ENCODE results near the gene DNPEP.

DNA sequence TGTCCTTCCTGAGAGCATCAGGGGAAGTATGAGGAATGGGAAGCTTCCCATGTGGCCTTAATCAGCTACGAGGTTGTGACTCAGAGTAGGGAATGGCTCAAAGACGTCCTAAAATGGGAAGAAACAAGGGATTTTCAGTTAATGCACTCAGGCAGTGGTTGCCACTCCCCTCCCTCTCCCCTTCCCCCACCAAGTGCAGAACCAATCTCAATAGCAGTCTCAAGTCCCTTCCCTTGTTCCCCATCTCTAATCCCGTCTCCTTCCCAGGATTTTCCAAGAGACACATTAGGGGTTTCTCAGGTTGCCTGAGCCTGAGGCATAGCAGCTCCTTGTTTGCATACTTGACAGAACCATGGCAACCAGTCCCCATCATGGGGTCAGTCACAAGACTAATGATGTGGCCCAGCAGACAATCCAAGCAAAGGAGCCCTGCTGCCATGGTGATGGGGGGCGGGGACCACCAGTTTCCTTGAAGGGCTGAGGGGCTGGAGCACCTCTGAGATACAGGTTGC lies 36.9 kb downstream of the DNPEP start:
- TF ChIP-seq, protein P1, sequence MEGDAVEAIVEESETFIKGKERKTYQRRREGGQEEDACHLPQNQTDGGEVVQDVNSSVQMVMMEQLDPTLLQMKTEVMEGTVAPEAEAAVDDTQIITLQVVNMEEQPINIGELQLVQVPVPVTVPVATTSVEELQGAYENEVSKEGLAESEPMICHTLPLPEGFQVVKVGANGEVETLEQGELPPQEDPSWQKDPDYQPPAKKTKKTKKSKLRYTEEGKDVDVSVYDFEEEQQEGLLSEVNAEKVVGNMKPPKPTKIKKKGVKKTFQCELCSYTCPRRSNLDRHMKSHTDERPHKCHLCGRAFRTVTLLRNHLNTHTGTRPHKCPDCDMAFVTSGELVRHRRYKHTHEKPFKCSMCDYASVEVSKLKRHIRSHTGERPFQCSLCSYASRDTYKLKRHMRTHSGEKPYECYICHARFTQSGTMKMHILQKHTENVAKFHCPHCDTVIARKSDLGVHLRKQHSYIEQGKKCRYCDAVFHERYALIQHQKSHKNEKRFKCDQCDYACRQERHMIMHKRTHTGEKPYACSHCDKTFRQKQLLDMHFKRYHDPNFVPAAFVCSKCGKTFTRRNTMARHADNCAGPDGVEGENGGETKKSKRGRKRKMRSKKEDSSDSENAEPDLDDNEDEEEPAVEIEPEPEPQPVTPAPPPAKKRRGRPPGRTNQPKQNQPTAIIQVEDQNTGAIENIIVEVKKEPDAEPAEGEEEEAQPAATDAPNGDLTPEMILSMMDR (IDR thresholded peaks at IDR 0.05; ENCODE audit: extremely low read depth in 1 of 2, insufficient read depth in 1 of 2, low read depth in 1 of 2, low read length in 2 of 2): no peak
- no peak for TF ChIP-seq POLR2AphosphoS5 (IDR thresholded peaks at IDR 0.05; ENCODE audit: insufficient read depth, low read depth, low read length)
- TF ChIP-seq EZH2 (IDR thresholded peaks at IDR 0.05; ENCODE audit: borderline replicate concordance, low read depth, low read length, severe bottlenecking): no peak
- no peak for TF ChIP-seq POLR2A (IDR thresholded peaks at IDR 0.05; ENCODE audit: low read depth, low read length)
- TF ChIP-seq, protein P2, sequence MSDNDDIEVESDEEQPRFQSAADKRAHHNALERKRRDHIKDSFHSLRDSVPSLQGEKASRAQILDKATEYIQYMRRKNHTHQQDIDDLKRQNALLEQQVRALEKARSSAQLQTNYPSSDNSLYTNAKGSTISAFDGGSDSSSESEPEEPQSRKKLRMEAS (IDR thresholded peaks at IDR 0.05; ENCODE audit: insufficient read depth, insufficient read length): no peak
